ENCODE results near the gene OSER1. TPM values are rescaled to one million over a fixed set of nuclear protein-coding genes. Genes with fewer than 3 reads are reported as not detected.

Gene OSER1
- total RNA-seq, 1 donor from 2014 or later, result 28.2 TPM

DNA sequence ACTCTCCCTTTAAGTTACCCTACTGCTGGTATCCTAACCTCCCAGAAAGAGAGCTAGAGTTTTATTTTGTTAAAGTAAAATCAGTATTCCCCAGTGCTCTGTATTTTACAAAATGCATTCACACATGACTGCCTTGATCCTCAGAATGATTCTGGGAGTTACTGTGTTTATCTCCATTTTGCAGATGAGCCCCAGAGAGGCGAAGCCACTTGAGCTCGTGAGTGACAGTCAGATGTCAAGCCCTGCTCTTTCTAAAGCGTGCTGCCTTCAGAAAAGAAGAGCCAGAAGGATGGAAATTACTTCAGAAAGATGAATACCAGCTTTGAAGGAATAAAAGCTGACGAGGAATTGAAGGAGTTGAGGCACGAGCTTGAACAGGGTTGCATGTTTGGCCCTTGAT lies 14.1 kb upstream of the OSER1 start:
- Mint-ChIP-seq H3K36me3 (ENCODE audit: low read depth, unreplicated experiment) (no peaks in the 10 kb centered on the region), H3K27me3 (ENCODE audit: unreplicated experiment) (peaks cover 4% of the 10 kb centered on the region), H3K4me3 (ENCODE audit: unreplicated experiment) (no peak overlapping the region), H3K27ac (ENCODE audit: unreplicated experiment) (no peak overlapping the region), H3K4me1 (ENCODE audit: unreplicated experiment) (no peaks in the 10 kb centered on the region), H3K9me3 (ENCODE audit: unreplicated experiment) (no peaks in the 10 kb centered on the region)
- no peak for DNase-seq (ENCODE audit: low spot score)
- TF ChIP-seq, protein P1, sequence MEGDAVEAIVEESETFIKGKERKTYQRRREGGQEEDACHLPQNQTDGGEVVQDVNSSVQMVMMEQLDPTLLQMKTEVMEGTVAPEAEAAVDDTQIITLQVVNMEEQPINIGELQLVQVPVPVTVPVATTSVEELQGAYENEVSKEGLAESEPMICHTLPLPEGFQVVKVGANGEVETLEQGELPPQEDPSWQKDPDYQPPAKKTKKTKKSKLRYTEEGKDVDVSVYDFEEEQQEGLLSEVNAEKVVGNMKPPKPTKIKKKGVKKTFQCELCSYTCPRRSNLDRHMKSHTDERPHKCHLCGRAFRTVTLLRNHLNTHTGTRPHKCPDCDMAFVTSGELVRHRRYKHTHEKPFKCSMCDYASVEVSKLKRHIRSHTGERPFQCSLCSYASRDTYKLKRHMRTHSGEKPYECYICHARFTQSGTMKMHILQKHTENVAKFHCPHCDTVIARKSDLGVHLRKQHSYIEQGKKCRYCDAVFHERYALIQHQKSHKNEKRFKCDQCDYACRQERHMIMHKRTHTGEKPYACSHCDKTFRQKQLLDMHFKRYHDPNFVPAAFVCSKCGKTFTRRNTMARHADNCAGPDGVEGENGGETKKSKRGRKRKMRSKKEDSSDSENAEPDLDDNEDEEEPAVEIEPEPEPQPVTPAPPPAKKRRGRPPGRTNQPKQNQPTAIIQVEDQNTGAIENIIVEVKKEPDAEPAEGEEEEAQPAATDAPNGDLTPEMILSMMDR (IDR thresholded peaks at IDR 0.05; ENCODE audit: unreplicated experiment), result no peak

DNA sequence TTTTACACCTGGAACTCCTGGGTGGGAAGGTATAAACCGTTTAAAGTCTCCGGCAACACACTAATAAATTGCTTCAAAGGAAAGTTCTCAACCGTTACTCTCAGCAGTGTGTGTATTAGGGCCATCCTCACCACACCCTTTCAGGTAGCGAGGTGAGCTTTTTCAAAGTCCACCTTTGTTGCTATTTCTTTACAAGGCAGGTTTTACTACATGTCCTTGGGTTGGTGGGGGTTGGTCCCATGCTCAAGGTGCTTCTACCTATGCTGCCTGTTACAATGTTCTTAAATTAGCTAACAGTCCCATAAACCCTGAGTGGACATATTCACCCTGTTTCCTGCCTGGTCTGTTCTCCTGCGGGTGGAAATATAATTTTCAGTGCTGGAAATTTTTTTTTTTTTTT lies 13.2 kb upstream of the OSER1 start:
- H3K4me1 Mint-ChIP-seq (ENCODE audit: unreplicated experiment), result peaks cover 2% of the 10 kb centered on the region
- no peak overlapping the region for H3K4me3 Mint-ChIP-seq (ENCODE audit: unreplicated experiment)
- peaks cover 4% of the 10 kb centered on the region for H3K27me3 Mint-ChIP-seq (ENCODE audit: unreplicated experiment)

DNA sequence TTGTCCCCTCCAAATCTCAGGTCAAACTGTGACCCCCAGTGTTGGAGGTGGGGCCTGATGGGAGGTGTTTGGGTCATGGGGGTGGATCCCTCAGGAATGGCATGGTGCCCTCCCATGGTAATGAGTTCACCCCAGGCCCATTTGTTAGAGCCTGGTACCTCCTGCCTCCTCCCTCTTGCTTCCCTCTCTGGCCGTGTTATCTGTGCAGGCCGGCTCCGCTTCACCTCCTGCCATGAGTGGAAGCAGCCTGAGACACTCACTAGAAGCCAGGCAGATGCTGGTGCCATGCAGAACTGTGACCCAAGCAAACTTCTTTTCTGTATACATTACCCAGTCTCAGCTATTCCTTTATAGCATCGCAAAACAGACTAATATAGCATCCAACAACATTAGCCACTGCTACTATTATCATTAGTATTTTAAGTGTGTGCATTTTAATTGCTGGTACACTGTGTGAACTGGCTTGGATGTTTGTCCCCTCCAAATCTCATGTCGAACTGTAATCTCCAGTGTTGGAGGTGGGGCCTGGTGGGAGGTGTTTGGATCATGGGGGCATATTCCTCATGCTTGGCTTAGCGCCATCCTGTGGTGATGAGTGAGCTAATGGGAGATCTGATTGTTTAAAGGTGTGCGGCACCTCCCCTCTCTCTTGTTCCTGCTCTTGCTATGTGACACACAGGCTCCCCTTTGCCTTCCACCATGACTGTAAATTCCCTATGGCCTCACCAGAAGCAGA lies 12.2 kb upstream of the OSER1 start:
- TF ChIP-seq, protein P1 (IDR thresholded peaks at IDR 0.05; ENCODE audit: unreplicated experiment), result peak; percentile 25
- Mint-ChIP-seq H3K27ac (ENCODE audit: unreplicated experiment) (no peak overlapping the region), H3K36me3 (ENCODE audit: low read depth, unreplicated experiment) (no peaks in the 10 kb centered on the region), H3K27me3 (ENCODE audit: unreplicated experiment) (peaks cover 4% of the 10 kb centered on the region), H3K4me3 (ENCODE audit: unreplicated experiment) (no peak overlapping the region), H3K9me3 (ENCODE audit: unreplicated experiment) (no peaks in the 10 kb centered on the region), H3K4me1 (ENCODE audit: unreplicated experiment) (peaks cover 2% of the 10 kb centered on the region)
- DNase-seq (ENCODE audit: low spot score), result peak; percentile 23

More for the DNA sequence above, 13.2 kb upstream of the OSER1 start:
- DNase-seq (ENCODE audit: low spot score), result no peak
- Mint-ChIP-seq H3K27ac (ENCODE audit: unreplicated experiment) (no peak overlapping the region), H3K9me3 (ENCODE audit: unreplicated experiment) (no peaks in the 10 kb centered on the region), H3K36me3 (ENCODE audit: low read depth, unreplicated experiment) (no peaks in the 10 kb centered on the region)
- TF ChIP-seq, protein P1 (IDR thresholded peaks at IDR 0.05; ENCODE audit: unreplicated experiment), result no peak

DNA sequence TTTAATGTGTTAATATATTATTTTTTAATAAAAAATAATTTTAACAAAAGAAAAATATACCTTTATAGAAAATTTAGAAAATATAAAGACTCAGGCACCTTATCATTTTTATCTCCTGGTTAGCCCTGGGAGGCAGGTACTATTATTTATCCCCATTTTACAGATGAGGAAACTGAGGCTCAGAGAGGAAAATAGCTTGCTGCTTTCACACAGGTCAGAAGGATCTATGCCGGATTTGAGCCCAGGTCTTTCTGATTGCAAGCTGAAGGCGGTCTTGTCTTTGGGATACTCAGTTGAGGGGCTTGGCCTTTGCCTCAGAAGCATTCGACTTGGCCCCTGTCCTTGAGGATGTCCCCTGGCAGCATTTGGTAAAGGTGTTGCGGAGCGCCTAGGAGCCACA lies 11.5 kb upstream of the OSER1 start:
- no peak overlapping the region for H3K27ac Mint-ChIP-seq (ENCODE audit: unreplicated experiment)
- no peak overlapping the region for H3K4me3 Mint-ChIP-seq (ENCODE audit: unreplicated experiment)
- no peaks in the 10 kb centered on the region for H3K36me3 Mint-ChIP-seq (ENCODE audit: low read depth, unreplicated experiment)
- TF ChIP-seq, protein P1 (IDR thresholded peaks at IDR 0.05; ENCODE audit: unreplicated experiment), result no peak
- no peak for DNase-seq (ENCODE audit: low spot score)
- H3K27me3 Mint-ChIP-seq (ENCODE audit: unreplicated experiment), result peaks cover 4% of the 10 kb centered on the region
- H3K4me1 Mint-ChIP-seq (ENCODE audit: unreplicated experiment), result peaks cover 2% of the 10 kb centered on the region
- H3K9me3 Mint-ChIP-seq (ENCODE audit: unreplicated experiment), result no peaks in the 10 kb centered on the region

DNA sequence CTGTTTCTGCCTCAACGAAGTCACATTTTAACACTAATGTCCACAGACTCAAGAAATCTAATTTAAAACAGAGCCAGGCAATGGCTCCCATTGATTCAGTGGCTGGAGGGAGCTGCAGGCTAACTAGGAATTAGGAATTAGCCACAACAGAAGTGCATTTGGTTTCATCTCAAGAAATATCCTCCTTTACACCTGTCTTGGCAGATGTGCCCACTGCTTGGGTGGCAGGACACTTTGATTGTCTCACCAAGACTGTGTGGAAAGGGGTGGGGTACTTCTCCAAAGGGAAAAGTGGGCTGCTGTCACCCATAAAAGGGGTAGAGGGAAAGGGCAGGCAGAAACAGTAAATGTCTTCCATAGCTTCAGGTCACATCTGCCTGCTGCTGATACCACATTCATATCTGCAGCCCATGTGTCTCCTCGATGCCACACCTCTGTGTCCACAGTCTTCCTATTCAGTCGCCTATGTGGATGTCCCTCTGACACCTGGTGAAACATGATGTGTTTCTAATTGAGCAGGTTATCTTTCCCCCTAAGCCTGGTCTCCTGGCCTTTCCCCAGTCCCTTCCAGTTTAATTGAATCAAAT lies 10.9 kb upstream of the OSER1 start:
- Mint-ChIP-seq H3K4me1 (ENCODE audit: unreplicated experiment) (peaks cover 2% of the 10 kb centered on the region), H3K9me3 (ENCODE audit: unreplicated experiment) (no peaks in the 10 kb centered on the region), H3K27me3 (ENCODE audit: unreplicated experiment) (peaks cover 4% of the 10 kb centered on the region), H3K4me3 (ENCODE audit: unreplicated experiment) (no peak overlapping the region), H3K27ac (ENCODE audit: unreplicated experiment) (no peak overlapping the region), H3K36me3 (ENCODE audit: low read depth, unreplicated experiment) (no peaks in the 10 kb centered on the region)
- TF ChIP-seq, protein P1 (IDR thresholded peaks at IDR 0.05; ENCODE audit: unreplicated experiment), result no peak
- DNase-seq (ENCODE audit: low spot score), result no peak
